Activated gamma-delta T cell treated with Interleukin-2 at 50 U/mL for 16 hours (primary cell): ENCODE measurements around the gene TRPV5.
"Not testable (repeated sequence)": the region's sequence is repeated elsewhere in the genome, so short reads cannot be mapped to it uniquely, and the experiment has no call there.

Source experiments
- DNase-seq: peaks from one replicate; pipeline ENCODE4 v3.0.0-alpha.2; 2020

The TRPV5 gene

GRCh38 chr7:142933624-142934023, at the start of gene TRPV5:
Gene TRPV5, minus strand, starts transcription at chr7:142933746. Its CDS starts 287 bp downstream, at chr7:142933459.
- no peak for DNase-seq

- not testable (repeated sequence) for DNase-seq
Observed at GRCh38 chr7:142978402-142978801, 44.9 kb upstream of the TRPV5 start.

GRCh38 chr7:142974626-142975025, 41.1 kb upstream of the TRPV5 start:
- DNase-seq = no peak

GRCh38 chr7:142969183-142969582, 35.6 kb upstream of the TRPV5 start:
- no peak for DNase-seq

- no peak for DNase-seq
Observed at GRCh38 chr7:142968229-142968628, 34.7 kb upstream of the TRPV5 start.

GRCh38 chr7:142964502-142965246, 31.1 kb upstream of the TRPV5 start:
- DNase-seq = no peak

- DNase-seq = no peak
Observed at GRCh38 chr7:142963993-142964392, 30.4 kb upstream of the TRPV5 start.

GRCh38 chr7:142962991-142963390, 29.4 kb upstream of the TRPV5 start:
- no peak for DNase-seq

GRCh38 chr7:142961973-142962926, 28.7 kb upstream of the TRPV5 start, which contains the start of gene KEL:
Gene KEL, minus strand, starts transcription at chr7:142962363. Its CDS starts 157 bp downstream, at chr7:142962206.
- DNase-seq = no peak

GRCh38 chr7:142961595-142961972, 28.0 kb upstream of the TRPV5 start:
- no peak for DNase-seq

- DNase-seq = no peak
Observed at GRCh38 chr7:142960955-142961512, 27.5 kb upstream of the TRPV5 start.

GRCh38 chr7:142959202-142959601, 25.7 kb upstream of the TRPV5 start:
- no peak for DNase-seq

GRCh38 chr7:142957723-142958122, 24.2 kb upstream of the TRPV5 start:
- DNase-seq = no peak

GRCh38 chr7:142956951-142957623, 23.5 kb upstream of the TRPV5 start:
- no peak for DNase-seq

GRCh38 chr7:142954680-142955268, 21.2 kb upstream of the TRPV5 start:
- DNase-seq = no peak

- no peak for DNase-seq
Observed at GRCh38 chr7:142950235-142950634, 16.7 kb upstream of the TRPV5 start.

GRCh38 chr7:142948603-142949002, 15.1 kb upstream of the TRPV5 start:
- no peak for DNase-seq

GRCh38 chr7:142945001-142945400, 11.5 kb upstream of the TRPV5 start:
- no peak for DNase-seq

GRCh38 chr7:142943706-142944268, 10.2 kb upstream of the TRPV5 start:
- no peak for DNase-seq

- no peak for DNase-seq
Observed at GRCh38 chr7:142942746-142943145, 9.2 kb upstream of the TRPV5 start.

GRCh38 chr7:142941541-142941940, 8.0 kb upstream of the TRPV5 start:
- no peak for DNase-seq

GRCh38 chr7:142940966-142941535, 7.5 kb upstream of the TRPV5 start:
- DNase-seq = no peak
